GM18861 (cell line): ENCODE measurements around the gene PICK1.

Source experiments
- ATAC-seq: cut with Tn5 transposase; IDR thresholded peaks from one replicate; pipeline ENCODE4 v1.9.1; 2021; ENCODE audit not compliant: unreplicated experiment

Gene PICK1

DNA sequence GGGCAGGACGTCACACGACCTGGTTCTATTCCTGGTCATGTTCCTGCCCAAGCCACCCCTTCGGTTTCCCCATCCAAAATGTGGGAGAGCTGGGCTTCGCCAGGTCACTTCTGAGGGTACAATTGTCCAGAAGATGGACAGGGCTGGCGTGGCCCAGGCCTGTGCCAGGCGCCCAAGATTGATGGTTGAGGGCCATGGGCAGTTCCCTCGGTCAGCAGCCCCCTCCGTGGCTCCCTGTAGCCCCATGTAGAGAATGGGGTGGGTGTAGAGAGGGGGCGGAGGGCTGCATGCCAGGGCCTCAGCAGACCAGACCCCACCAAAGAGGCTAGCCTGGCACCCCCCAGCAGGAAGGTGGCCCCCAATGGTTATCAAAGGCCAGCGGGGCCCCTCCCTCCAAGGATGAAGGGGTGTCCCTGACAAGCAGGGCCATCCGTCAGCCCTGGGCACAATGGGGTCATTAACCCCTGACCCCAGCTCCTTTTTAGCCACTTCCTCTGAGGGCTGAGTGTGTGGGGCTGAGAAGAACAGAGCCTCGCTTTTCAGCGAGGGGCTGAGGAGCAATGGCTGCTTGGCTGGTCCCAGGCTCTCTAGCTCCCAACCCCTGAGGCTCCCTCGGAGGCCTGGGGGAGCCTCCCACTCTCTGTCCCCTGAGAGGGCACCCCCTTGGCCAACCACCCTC, 11.0 kb upstream of the PICK1 start:
- no peak for ATAC-seq

DNA sequence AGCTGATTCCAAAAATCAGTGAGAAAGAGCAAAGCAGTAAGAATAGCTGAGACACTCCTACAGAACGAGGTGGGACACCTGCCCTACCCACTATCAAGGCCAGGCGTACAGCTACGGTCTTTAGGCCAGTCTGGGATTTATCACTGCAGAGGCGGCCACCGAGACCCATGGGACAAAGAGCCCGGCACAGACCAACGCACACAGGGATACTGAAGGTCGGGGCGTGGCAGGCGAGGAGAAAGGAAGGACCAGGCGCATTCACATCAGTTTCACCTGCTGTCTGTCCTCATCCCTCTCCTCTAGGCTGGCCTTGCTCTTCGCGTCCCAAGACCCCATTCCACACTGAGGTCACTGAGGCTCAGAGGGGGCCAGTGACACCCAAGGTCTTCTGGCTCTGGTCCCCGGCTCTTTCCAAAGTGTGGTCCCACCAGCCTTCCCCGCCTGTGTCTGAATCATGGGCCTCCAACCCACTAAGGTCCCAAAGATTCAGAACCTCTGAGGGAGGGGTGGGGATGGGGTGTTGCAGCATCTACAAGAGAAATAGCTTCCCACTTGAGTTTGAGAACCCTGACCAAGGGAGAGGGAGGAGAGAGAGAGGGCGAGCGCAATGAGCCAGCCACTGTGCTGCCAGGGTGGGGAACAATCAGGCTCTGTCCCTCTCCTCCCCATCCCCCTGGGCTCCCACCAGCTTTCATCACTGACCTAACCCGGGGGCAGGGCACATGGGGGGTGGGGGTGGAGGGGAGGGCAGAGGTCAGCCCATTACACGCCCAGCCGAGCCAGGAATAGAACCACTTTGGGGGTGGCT, 7.2 kb upstream of the PICK1 start:
- no peak for ATAC-seq

DNA sequence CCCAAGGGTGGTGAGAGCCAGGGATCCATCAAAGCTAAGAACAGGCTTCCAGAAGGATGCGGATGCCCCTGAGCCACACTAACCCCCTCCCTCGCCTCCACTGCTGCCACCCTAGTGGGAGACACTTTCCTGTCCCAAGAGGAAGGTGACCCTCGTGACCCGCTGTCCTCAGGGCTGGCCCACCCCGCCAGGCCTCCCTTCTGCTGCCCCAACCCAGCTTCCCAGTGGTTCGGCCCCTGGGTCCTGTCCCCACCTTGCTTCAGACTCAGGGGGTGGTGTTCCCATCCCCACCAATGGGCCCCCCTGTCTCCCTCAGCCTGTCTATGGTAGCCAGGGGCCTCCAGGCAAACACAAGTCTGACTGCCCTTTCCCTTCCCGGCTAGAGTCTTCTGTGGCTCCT, 6.5 kb upstream of the PICK1 start:
- ATAC-seq, result no peak

DNA sequence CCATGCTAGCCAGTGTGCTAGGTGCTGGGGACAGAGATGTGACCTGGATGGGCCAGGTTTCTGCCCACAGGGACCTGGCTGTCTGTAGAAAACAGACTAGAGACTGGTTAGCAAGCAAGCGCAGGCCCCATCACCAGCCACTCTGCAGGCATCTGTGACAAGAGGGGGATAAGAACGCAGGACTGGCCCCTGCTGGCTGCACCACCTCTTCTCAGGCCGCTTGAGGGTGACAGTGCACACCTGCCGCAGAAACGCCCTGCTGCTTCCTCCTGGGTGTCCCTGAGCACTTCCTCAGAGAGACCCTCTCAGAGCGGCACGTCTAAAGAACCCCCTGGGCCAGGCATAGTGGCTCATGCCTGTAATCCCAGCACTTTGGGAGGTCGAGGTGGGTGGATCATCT, 5.9 kb upstream of the PICK1 start:
- ATAC-seq, result no peak

DNA sequence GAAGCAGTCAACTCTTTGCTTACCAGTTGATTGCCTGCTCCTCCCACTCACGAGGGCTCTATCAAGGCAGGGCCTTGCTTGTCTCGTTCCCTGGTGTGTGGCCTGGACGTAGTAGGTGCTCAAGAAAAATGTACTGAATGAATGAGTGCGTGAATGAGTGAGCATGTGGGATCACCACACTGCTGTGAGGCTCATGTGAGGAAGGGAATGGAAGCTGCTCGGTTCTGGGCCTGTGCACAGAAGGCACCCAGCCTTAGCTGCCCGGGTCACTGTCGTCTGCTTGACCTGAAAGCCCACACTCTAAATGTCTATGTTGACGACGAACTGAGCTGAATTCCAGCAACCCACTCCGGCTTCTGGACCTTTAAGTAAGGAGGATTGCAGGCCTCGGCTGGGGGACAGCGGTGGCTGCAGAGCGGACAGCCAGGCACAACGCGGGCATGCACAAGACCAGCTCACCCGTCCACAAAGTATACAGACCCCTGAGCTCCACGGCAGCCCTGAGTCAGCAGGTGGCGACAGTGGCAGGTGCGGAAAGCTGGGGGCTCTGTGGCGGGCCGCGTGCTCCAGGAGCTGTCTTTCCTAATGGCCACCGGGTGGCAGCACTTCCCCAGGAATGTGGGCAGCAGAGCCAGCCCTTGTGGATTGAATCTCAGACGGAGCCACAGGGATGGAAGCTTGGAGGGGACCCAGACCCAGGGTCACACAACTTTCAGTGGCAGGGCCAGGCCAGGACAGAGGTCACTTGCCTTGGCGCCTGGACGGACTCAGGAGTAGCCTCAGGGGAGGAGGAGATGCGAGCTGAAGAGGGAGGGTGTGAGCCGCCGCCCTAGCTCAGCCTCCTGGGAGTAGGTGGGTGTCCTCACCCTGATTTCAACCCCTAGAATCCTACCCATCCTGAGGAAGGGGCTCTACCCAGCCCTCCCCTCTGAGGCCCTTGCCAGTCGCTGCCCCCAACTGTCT, 5.0 kb upstream of the PICK1 start:
- ATAC-seq, result peak; percentile 56

DNA sequence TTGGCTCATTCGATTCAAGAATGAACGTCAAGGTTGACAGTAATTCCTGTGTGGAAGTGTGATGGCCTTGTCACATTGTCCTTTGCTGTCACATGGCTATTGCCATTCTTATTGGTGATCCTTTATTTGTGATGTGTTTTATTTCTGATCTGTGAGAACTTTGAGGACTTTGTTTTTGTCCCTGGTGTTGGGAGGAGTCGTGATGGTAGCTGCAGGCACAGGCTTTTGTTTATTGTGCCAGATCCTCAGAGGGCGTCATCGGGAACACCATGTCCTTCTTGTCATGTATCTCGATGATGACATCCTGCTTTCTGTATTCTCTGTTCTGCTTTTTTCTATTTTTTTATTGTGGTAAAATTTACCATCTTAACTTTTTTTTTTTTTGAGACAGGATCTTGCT, 5.6 kb downstream of the PICK1 start:
- no peak for ATAC-seq

DNA sequence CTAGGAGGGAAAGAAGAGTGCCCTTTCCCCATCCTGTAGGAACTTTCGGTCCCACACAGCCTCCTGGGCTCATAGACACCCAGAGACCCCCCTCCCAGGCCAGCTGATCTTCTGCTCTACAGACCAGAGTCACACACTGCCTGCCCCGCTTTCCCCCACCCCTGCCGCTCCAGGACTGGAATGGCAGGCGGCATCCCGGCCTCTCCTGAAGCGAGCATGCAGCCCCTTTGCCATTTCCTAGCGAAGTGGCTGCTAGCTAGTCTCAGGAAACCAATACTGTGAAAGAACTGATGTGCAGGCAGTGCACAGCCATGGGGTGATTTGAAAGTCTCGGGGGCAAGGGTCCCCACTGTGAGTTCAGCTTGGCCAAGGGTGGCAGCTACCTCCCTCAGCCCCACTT, 8.3 kb downstream of the PICK1 start:
- ATAC-seq, result no peak

DNA sequence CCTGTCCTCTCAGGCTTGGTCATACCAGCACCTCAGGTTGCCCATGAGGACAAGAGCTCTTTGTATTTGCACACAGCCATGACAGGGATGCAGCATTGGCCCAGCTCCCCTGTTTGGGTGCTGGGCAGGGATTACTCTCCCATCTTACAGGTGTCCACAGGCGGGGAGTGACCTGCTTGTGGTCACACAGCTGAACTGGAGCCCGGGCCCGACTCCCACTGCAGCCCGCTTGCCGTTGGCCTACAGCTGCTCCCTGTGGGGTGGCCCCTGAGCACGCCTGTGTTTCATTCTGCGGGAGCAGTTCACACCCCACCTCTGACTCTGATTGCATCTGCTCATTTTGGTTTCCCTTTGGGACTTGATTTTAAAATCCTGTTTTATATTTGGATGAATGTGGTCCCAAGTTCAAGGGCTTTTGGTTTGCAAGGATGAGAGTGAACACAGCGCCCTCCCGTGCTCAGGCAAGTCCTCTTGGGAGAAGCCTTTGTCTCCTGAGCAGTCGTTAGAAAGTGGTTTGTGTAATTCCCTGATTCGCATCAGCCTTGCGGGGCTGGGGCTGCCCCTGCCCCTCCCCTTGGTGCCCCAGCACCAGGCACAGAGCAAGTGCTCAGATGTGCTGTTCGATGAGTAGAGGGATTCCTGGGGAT, 9.3 kb downstream of the PICK1 start:
- no peak for ATAC-seq

DNA sequence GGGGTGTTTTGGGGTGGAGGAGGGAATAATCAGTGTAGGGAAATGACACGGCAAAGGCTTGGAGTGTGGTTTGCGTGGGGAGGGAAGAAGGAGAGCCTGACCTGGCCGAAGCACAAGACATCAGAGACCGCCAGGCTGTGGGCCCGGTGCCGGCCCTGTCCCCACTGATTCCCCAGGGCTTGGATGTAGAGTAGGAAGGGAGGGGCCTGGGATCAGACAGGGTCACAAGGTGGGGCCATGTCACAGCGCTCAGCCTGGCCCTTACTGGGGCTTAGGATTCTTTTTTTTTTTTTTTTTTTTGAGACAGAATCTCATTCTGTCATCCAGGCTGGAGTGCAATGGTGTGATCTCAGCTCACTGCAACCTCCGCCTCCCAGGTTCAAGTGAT, 9.8 kb downstream of the PICK1 start:
- no peak for ATAC-seq

DNA sequence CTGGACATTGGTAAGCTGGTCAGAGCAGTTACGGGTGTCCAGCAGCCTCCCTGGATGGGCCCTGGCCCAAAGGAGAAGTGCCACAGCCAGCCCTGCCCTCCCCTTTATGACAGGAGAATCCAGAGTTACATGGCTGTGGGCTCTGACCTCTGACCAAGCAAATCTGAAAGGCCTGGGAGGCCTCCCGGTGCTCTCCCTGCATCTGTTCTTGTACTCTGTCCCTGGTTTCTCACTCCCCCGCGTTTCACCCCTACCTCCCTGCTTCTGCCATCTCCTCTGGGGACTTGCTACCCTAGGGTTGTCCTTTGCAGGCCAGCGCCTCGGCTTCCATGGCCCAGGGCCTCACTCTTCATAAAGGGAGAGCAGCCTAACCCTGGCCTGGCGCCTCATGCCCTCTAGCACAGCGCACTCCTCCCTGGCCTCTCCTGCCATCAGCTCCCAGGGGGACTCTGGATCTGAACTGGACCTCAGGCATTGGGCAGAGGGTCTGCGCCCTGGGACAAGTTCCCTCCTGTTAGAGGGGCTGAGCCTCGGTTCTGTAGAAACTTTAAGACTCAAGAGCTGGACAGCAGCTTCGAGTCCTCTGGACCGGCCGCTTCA, 10.7 kb downstream of the PICK1 start:
- no peak for ATAC-seq

DNA sequence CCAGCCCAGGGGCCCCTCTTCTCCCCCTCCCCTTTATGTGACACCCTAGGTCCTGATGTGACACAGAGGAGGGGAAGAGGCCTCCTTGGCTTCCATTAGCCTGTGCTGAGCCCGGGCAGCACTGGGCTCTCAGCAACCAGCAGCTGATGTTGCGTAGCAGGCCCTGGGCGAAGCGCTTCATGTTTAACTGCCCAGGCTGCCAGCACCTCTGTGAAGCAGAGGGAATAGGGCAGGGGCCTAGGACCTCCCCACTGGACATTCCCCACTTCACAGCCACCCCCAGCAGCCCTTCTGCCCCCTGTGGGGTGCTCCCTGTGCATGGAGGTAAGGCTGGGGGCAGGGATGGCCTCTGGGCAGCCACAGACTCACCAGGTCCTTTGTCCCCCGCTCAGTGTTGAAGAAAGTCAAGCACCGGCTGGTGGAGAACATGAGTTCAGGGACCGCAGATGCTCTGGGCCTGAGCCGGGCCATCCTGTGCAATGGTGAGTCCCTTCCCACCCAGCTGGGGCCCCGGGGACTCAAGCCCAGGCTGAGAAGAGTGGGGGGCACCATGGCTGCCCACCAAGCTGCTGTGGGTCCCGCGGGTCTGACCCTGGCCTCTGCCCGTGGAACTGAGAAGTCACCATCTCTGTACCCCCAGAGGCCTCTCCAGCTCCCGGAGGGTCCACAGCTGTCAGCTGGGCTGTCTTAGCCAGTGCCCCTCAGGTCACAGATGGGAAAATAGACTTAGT, 11.6 kb downstream of the PICK1 start:
- no peak for ATAC-seq

DNA sequence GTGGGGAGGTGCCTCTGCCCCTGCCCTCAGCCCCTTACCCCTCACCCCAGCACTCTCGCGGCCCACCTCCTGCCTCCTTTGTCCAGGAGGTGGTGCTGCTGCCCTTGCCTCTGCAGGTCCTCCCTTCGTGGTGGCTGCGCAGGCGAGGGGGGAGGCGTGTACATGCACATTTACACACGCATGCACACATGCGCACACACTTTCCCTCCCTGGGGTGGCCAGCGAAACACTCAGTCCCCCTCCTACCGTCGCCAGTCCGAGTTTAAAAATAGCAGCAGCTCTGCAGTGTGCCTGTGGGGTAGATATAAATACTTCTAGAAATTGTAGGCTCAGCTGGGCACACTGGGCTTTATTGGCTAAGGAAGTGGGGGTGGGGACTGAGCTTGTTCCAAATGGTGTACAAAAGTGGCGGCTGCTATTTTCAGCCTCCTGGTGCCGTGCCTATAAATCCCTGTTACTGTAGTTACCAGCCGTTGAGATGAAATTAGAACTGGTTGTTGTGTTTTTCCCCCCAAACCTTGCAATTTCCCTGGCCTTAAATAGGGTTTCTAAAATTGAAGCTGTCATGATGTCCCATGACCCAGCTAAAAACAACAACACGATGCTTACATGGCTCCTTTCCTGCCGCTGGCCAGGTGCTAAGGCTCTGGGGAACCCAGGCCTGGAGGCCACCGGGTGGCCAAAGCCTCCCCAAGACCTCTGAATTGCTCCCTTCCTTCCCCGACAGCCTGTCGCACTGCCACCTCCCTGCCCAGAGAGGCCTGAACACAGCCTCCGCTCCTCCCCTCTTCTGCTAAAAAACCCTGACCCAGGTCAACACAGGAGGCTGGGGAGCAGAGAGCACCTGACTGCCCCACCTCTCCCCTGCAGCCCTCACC, 12.4 kb downstream of the PICK1 start:
- no peak for ATAC-seq

DNA sequence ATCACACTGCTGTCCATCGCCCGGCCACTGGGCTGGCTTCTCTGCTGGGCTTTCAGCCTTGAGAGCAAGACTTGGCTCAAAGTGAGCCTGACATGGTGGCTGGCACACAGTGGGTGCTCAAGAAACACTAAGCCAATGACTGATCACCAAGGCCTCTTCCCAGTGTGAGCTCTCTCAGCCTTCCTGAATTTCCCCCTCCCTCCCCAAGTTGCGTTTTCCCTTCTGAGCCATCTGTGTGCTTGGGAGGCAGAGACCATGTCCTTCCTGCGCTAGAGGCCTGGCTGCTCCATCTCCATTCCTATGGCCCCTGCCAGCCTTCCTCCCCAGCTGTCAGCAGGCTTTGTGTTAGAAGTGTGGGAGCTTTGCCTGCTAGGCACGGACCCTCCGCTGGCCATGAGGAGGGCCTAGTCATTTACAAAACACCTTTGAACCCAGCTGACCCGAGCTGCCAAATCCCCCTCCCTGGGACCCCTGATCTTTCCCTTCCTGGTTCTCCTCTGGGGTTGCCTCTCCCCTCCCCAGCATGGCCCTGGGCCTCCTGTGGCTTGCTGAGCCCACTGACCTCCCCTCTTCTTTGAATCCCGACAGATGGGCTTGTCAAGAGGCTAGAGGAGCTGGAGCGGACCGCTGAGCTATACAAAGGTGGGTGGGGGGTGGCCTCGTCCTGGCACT, 13.2 kb downstream of the PICK1 start:
- ATAC-seq, result no peak

DNA sequence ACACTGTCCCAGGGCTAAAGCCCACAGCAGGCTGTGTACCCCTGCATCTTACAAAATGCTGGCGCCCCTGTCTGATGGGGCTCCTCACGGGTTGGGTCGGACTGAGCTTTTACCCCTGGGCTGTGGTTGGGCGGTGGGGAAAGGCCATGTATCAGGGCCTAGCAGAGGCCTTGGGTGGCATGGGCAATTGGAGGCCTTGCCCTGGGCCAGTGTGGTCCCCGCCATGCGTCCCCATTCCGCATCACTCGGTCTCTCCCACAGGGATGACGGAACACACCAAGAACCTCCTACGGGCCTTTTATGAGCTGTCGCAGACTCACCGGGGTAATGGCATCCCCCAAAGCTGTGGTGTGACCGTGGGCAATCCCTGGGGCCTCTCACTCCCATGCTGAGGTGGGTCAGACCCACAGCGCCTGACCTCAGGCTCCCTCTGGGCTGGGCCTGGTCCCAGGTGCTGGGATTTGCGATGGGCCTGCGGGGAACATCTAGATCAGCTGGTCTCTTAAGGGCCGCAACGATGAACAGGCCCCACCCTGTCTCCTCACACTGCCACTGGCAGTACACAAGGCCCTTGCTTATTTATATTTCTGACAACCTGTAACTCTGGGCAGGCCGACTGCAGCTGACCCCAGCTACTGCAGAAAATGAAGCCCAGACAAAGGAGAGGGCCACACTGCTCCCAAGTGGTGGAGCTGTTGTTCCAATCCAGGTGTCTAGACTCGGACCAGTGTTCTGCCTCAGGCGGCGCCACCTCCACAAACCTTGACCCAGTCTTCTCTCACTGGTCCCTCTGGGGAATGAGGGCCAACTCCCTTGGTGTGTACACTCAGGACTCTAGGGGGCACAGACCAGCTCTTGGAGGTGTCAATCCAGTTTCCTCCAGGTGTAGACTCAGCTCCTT, 14.5 kb downstream of the PICK1 start:
- ATAC-seq, result no peak

DNA sequence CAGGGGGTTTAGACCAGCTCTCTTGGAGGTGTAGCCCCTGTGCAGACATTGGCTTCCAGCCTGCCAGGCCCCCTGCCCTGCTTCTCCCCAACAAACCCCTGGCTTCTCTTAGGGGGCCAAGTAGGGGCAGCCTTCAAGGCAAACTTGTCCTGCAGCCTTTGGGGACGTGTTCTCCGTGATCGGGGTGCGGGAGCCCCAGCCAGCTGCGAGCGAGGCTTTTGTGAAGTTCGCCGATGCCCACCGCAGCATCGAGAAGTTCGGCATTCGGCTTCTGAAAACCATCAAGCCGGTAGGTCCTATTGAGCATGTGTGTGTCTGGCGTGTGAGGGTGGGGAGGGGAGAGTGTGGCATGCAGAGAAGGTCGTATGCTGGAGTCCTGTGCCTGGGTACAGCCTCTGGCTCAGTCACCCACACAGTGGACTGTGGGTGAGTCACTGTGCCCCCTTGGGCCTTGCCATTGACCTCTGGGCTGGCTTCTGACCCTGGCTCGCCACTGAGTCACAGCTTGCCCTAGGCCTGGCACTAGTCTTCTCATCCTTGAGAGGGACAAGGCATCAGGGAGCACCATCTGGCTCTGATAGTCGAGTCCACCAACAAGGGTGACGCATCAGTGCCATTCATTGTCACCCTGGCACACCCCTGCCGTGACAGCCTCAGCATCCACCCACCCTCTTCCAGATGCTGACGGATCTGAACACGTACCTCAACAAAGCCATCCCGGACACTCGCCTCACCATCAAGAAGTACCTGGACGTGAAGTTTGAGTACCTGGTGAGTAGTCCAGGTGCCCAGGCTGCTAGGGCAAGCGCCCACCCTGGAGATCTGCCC, 15.3 kb downstream of the PICK1 start:
- ATAC-seq, result no peak
